Hepatocyte (in vitro differentiated cells): Measurements from ENCODE around the gene CDC42BPA. TPM values are rescaled to one million over a fixed set of nuclear protein-coding genes. Genes with fewer than 3 reads are reported as not detected.

ENCODE experiments used
- DNase-seq: peaks from one replicate; pipeline ENCODE4 v3.0.0-alpha.2; 2016; ENCODE audit warnings: low spot score
- H2AFZ ChIP-seq: fragments of 200-600 bp; sonication (generic); 2 replicates; pipeline ENCODE4 v1.6.0; 2016; ENCODE audit warnings: antibody characterized with exemption, mild to moderate bottlenecking
- H3K27ac ChIP-seq: fragments of 200-600 bp; sonication (generic); 2 replicates; pipeline ENCODE4 v1.5.1; 2016; ENCODE audit warnings: mild to moderate bottlenecking
- H3K27me3 ChIP-seq: fragments of 200-600 bp; sonication (generic); 2 replicates; pipeline ENCODE4 v1.6.1; 2016
- H3K36me3 ChIP-seq: fragments of 200-600 bp; sonication (generic); replicated peaks from 2 replicates; pipeline ENCODE4 v1.5.1; 2016; ENCODE audit warnings: low read depth; ENCODE audit not compliant: insufficient read depth
- H3K4me1 ChIP-seq: fragments of 200-600 bp; sonication (generic); 2 replicates; pipeline ENCODE4 v1.5.1; 2016; ENCODE audit warnings: mild to moderate bottlenecking, moderate library complexity; ENCODE audit not compliant: insufficient read depth
- H3K4me2 ChIP-seq: fragments of 200-600 bp; sonication (generic); 2 replicates; pipeline ENCODE4 v1.6.0; 2016
- H3K4me3 ChIP-seq: fragments of 200-600 bp; sonication (generic); 2 replicates; pipeline ENCODE4 v1.5.1; 2016; ENCODE audit warnings: mild to moderate bottlenecking
- H3K79me2 ChIP-seq: fragments of 200-600 bp; sonication (generic); 2 replicates; pipeline ENCODE4 v1.6.0; 2017; ENCODE audit warnings: mild to moderate bottlenecking
- H3K9me2 ChIP-seq: fragments of 200-600 bp; sonication (generic); replicated peaks from 2 replicates; pipeline ENCODE4 v1.6.0; 2017; ENCODE audit warnings: mild to moderate bottlenecking; ENCODE audit not compliant: insufficient read depth
- H3K9me3 ChIP-seq: fragments of 200-600 bp; sonication (generic); 2 replicates; pipeline ENCODE4 v1.5.1; 2016; ENCODE audit warnings: low read depth, mild to moderate bottlenecking
- H4K20me1 ChIP-seq: fragments of 200-600 bp; sonication (generic); 2 replicates; pipeline ENCODE4 v1.6.0; 2016; ENCODE audit warnings: mild to moderate bottlenecking; ENCODE audit not compliant: insufficient read depth, poor library complexity, severe bottlenecking
- EZH2 ChIP-seq: fragments of 200-600 bp; sonication (generic); IDR thresholded peaks from 2 replicates; pipeline ENCODE4 v1.6.1; 2016; ENCODE audit warnings: antibody characterized with exemption, mild to moderate bottlenecking, borderline replicate concordance
- EZH2phosphoT487 ChIP-seq: fragments of 200-600 bp; sonication (generic); IDR thresholded peaks from one replicate; pipeline ENCODE4 v1.6.1; 2018; ENCODE audit warnings: antibody characterized with exemption, mild to moderate bottlenecking, low read depth, moderate library complexity; ENCODE audit not compliant: unreplicated experiment, severe bottlenecking
- WGBS: methylation state at CpG from one replicate; pipeline ENCODE4 v1.1.6; 2016; ENCODE audit warnings: low lambda C conversion rate; ENCODE audit errors: missing lambda C conversion rate; 5-methylcytosine and 5-hydroxymethylcytosine counted together
- polyA plus RNA-seq: library from polyadenylated mRNA; unstranded; fragments of >200 nt; fragmentation: Nextera tagmentation; extraction: Ambion mirVana; gene quantifications from 2 replicates; pipeline ENCODE4 v1.2.1, GENCODE V29; 2016
- total RNA-seq: library from RNA; depleted of rRNA; stranded (reverse); fragments of >200 nt; gene quantifications from 2 replicates; pipeline ENCODE4 v1.2.3, GENCODE V29; 2014
- TF ChIP-seq, protein P1 (sequence below): fragments of 200-600 bp; sonication (generic); IDR thresholded peaks from 2 replicates; pipeline ENCODE4 v1.5.1; 2016; ENCODE audit warnings: antibody characterized with exemption, mild to moderate bottlenecking; ENCODE audit not compliant: poor library complexity

Gene CDC42BPA
- total and polyA plus RNA-seq, 2 experiments from 2014 or later = 24.5 to 40.9 TPM

GRCh38 chr1:226962421-226963391 lies 355.6 kb downstream of the CDC42BPA start:
- Histone ChIP-seq H3K9me3 (no peaks in the 10 kb centered on the region), H3K4me1 (no peaks in the 10 kb centered on the region), H3K27ac (no peak overlapping the region), H3K79me2 (peaks cover 11% of the 10 kb centered on the region), H3K4me2 (no peak overlapping the region), H2AFZ (no peak overlapping the region), H3K36me3 (no peaks in the 10 kb centered on the region), H3K4me3 (no peak overlapping the region), H4K20me1 (no peaks in the 10 kb centered on the region), H3K9me2 (no peaks in the 10 kb centered on the region), H3K27me3 (no peaks in the 10 kb centered on the region)
- 92% methylated on average over 26 of the region's 28 CpGs for WGBS
- TF ChIP-seq, protein P1, sequence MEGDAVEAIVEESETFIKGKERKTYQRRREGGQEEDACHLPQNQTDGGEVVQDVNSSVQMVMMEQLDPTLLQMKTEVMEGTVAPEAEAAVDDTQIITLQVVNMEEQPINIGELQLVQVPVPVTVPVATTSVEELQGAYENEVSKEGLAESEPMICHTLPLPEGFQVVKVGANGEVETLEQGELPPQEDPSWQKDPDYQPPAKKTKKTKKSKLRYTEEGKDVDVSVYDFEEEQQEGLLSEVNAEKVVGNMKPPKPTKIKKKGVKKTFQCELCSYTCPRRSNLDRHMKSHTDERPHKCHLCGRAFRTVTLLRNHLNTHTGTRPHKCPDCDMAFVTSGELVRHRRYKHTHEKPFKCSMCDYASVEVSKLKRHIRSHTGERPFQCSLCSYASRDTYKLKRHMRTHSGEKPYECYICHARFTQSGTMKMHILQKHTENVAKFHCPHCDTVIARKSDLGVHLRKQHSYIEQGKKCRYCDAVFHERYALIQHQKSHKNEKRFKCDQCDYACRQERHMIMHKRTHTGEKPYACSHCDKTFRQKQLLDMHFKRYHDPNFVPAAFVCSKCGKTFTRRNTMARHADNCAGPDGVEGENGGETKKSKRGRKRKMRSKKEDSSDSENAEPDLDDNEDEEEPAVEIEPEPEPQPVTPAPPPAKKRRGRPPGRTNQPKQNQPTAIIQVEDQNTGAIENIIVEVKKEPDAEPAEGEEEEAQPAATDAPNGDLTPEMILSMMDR = no peak
- TF ChIP-seq EZH2 (no peak), EZH2phosphoT487 (no peak)
- DNase-seq = no peak

- no peaks in the 10 kb centered on the region for H3K9me2 ChIP-seq
- no peak overlapping the region for H3K27ac ChIP-seq
- no peak overlapping the region for H2AFZ ChIP-seq
- WGBS = 96% methylated on average over 13 of the region's 13 CpGs
- TF ChIP-seq EZH2 (no peak), EZH2phosphoT487 (no peak)
- TF ChIP-seq, protein P1 = no peak
- no peaks in the 10 kb centered on the region for H3K36me3 ChIP-seq
- H3K79me2 ChIP-seq = peaks cover 14% of the 10 kb centered on the region
- no peaks in the 10 kb centered on the region for H3K4me1 ChIP-seq
- no peak overlapping the region for H3K4me3 ChIP-seq
- no peak overlapping the region for H3K4me2 ChIP-seq
- H3K9me3 ChIP-seq = no peaks in the 10 kb centered on the region
- H3K27me3 ChIP-seq = no peaks in the 10 kb centered on the region
- no peaks in the 10 kb centered on the region for H4K20me1 ChIP-seq
- DNase-seq = no peak
Observed at GRCh38 chr1:226960944-226961765, 357.1 kb downstream of the CDC42BPA start.

GRCh38 chr1:226960256-226960655 lies 358.0 kb downstream of the CDC42BPA start:
- H3K27me3 ChIP-seq = no peaks in the 10 kb centered on the region
- TF ChIP-seq EZH2phosphoT487 (no peak), EZH2 (no peak)
- TF ChIP-seq, protein P1 = no peak
- no peak overlapping the region for H2AFZ ChIP-seq
- no peaks in the 10 kb centered on the region for H4K20me1 ChIP-seq
- H3K36me3 ChIP-seq = no peaks in the 10 kb centered on the region
- 79% methylated on average over 3 of the region's 5 CpGs for WGBS
- no peaks in the 10 kb centered on the region for H3K9me3 ChIP-seq
- no peak overlapping the region for H3K27ac ChIP-seq
- DNase-seq = no peak
- no peak overlapping the region for H3K4me3 ChIP-seq
- no peaks in the 10 kb centered on the region for H3K9me2 ChIP-seq
- H3K79me2 ChIP-seq = peaks cover 14% of the 10 kb centered on the region
- no peak overlapping the region for H3K4me2 ChIP-seq
- H3K4me1 ChIP-seq = no peaks in the 10 kb centered on the region
